Osteocyte (in vitro differentiated cells): ENCODE data around the gene EPS8L3. TPM values are rescaled to one million over a fixed set of nuclear protein-coding genes. Genes with fewer than 3 reads are reported as not detected.

ENCODE experiments used
- DNase-seq: peaks from one replicate; pipeline ENCODE4 v3.0.0; 2021; ENCODE audit warnings: mixed read lengths; ENCODE audit not compliant: unreplicated experiment; ENCODE audit errors: extremely low spot score
- H3K27ac Mint-ChIP-seq: one replicate; pipeline ENCODE4 v1.8.0; 2021; ENCODE audit warnings: mild to moderate bottlenecking, mixed read lengths; ENCODE audit not compliant: unreplicated experiment
- H3K27me3 Mint-ChIP-seq: one replicate; pipeline ENCODE4 v1.8.0; 2021; ENCODE audit warnings: mixed read lengths; ENCODE audit not compliant: unreplicated experiment
- H3K36me3 Mint-ChIP-seq: one replicate; pipeline ENCODE4 v1.8.0; 2021; ENCODE audit warnings: mixed read lengths; ENCODE audit not compliant: unreplicated experiment
- H3K4me1 Mint-ChIP-seq: one replicate; pipeline ENCODE4 v1.8.0; 2021; ENCODE audit warnings: mixed read lengths; ENCODE audit not compliant: unreplicated experiment
- H3K4me3 Mint-ChIP-seq: one replicate; pipeline ENCODE4 v1.8.0; 2021; ENCODE audit warnings: mild to moderate bottlenecking, moderate library complexity, mixed read lengths; ENCODE audit not compliant: unreplicated experiment
- H3K9me3 Mint-ChIP-seq: one replicate; pipeline ENCODE4 v1.8.0; 2021; ENCODE audit warnings: mixed read lengths; ENCODE audit not compliant: unreplicated experiment
- total RNA-seq: library from RNA; stranded (reverse); gene quantifications from 2 replicates; pipeline ENCODE4 v1.2.1, GENCODE V29; 2021
- TF ChIP-seq, protein P1 (sequence below): fragments of 200-600 bp; sonication (generic); IDR thresholded peaks from 2 replicates; pipeline ENCODE4 v1.5.0; 2021; ENCODE audit warnings: antibody characterized with exemption, mild to moderate bottlenecking, moderate library complexity

The EPS8L3 gene
- total RNA-seq, 1 donor from 2014 or later = not detected

- Mint-ChIP-seq H3K4me1 (peaks cover 44% of the 10 kb centered on the region), H3K27ac (no peak overlapping the region)
Observed at GRCh38 chr1:109782927-109783326, 19.2 kb upstream of the EPS8L3 start.

DNA sequence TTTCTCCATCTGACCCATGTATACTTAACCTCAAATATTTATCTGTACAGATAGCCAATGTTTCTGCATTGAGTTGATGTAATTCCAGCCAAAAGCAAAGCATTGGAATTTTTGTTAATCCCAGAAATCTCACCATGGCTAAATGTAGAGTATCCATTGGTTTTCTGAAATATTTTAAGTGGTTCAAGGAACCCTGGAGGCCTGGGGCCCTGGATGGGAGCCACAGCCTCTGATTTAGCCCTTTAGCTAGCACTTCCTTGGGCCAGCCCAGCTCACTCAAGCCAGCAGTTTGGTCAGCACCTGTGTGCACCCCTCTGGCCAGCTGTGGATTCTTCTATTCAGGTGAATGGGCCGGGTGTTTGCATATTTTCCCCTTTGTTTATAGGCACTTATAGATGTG lies 18.8 kb upstream of the EPS8L3 start:
- TF ChIP-seq, protein P1, sequence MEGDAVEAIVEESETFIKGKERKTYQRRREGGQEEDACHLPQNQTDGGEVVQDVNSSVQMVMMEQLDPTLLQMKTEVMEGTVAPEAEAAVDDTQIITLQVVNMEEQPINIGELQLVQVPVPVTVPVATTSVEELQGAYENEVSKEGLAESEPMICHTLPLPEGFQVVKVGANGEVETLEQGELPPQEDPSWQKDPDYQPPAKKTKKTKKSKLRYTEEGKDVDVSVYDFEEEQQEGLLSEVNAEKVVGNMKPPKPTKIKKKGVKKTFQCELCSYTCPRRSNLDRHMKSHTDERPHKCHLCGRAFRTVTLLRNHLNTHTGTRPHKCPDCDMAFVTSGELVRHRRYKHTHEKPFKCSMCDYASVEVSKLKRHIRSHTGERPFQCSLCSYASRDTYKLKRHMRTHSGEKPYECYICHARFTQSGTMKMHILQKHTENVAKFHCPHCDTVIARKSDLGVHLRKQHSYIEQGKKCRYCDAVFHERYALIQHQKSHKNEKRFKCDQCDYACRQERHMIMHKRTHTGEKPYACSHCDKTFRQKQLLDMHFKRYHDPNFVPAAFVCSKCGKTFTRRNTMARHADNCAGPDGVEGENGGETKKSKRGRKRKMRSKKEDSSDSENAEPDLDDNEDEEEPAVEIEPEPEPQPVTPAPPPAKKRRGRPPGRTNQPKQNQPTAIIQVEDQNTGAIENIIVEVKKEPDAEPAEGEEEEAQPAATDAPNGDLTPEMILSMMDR = no peak
- no peaks in the 10 kb centered on the region for H3K27me3 Mint-ChIP-seq
- H3K36me3 Mint-ChIP-seq = no peaks in the 10 kb centered on the region
- H3K4me1 Mint-ChIP-seq = peaks cover 40% of the 10 kb centered on the region
- H3K9me3 Mint-ChIP-seq = no peaks in the 10 kb centered on the region
- no peak overlapping the region for H3K27ac Mint-ChIP-seq
- no peak for DNase-seq
- no peak overlapping the region for H3K4me3 Mint-ChIP-seq

More at GRCh38 chr1:109782927-109783326, 19.2 kb upstream of the EPS8L3 start:
- no peak for DNase-seq
- H3K36me3 Mint-ChIP-seq = no peaks in the 10 kb centered on the region
- H3K9me3 Mint-ChIP-seq = no peaks in the 10 kb centered on the region
- TF ChIP-seq, protein P1 = no peak
- H3K4me3 Mint-ChIP-seq = no peak overlapping the region
- no peaks in the 10 kb centered on the region for H3K27me3 Mint-ChIP-seq

DNA sequence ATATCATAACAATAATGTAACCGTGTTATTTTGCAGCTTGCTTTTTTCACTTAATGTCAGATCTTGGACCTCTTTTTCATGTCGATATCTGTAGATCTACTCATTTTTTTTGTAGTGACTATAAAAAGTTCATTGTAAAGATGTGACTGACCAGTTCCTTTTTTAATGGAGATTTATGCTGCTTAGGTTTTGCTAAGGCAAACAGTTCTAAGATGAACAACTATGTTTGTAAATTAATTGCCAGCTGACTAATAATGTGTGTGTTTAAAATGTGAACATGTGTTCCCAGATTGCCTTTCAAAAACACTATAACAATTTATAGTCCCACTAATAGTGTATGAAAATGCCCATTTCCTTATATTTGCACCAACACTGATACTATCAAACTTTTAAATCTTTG lies 18.1 kb upstream of the EPS8L3 start:
- Mint-ChIP-seq H3K27ac (no peak overlapping the region), H3K9me3 (no peaks in the 10 kb centered on the region), H3K27me3 (no peaks in the 10 kb centered on the region), H3K36me3 (no peaks in the 10 kb centered on the region), H3K4me3 (no peak overlapping the region), H3K4me1 (peaks cover 36% of the 10 kb centered on the region)
- TF ChIP-seq, protein P1 = no peak
- no peak for DNase-seq

DNA sequence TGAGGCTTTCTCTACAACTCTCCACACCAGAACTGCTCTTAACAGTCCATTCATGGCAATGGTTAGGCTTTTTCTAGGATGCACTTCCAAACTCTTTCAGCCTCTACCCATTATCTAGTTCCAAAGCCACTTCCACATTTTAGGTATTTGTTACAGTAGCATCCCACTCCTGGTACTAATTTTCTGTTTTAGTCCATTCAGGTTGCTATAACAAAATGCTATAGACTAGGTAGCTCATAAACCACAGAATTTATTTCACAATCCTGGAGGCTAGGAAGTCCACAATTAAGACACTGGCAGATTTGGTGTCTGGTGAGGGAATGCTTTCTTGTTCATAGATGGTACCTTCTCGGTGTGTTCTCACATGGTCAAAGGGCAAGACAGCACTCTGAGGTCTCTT lies 17.3 kb upstream of the EPS8L3 start:
- TF ChIP-seq, protein P1 = no peak
- Mint-ChIP-seq H3K27me3 (no peaks in the 10 kb centered on the region), H3K4me1 (peaks cover 28% of the 10 kb centered on the region), H3K9me3 (no peaks in the 10 kb centered on the region), H3K36me3 (no peaks in the 10 kb centered on the region), H3K4me3 (no peak overlapping the region), H3K27ac (no peak overlapping the region)
- no peak for DNase-seq

- H3K9me3 Mint-ChIP-seq = no peaks in the 10 kb centered on the region
- DNase-seq = no peak
- H3K27ac Mint-ChIP-seq = no peak overlapping the region
- no peaks in the 10 kb centered on the region for H3K36me3 Mint-ChIP-seq
- H3K4me1 Mint-ChIP-seq = peaks cover 19% of the 10 kb centered on the region
- TF ChIP-seq, protein P1 = no peak
- H3K4me3 Mint-ChIP-seq = no peak overlapping the region
- H3K27me3 Mint-ChIP-seq = no peaks in the 10 kb centered on the region
Observed at GRCh38 chr1:109777980-109778625, 14.4 kb upstream of the EPS8L3 start.
